HepG2 (cell line): ENCODE data around the gene MYO19. TPM values are rescaled to one million over a fixed set of nuclear protein-coding genes. Genes with fewer than 3 reads are reported as not detected.

ENCODE experiments used
- CENPT ChIP-seq: sonication (generic); formaldehyde crosslinking; IDR thresholded peaks from 2 replicates; pipeline ENCODE4 v1.8.0; 2022; ENCODE audit warnings: low read depth, mild to moderate bottlenecking, moderate library complexity, missing genetic modification reagents
- HDAC1 ChIP-seq: sonication (generic); formaldehyde crosslinking; IDR thresholded peaks from 2 replicates; pipeline ENCODE4 v1.5.1; 2020; ENCODE audit warnings: mild to moderate bottlenecking, missing genetic modification reagents
- HMGA1 ChIP-seq: sonication (generic); formaldehyde crosslinking; conservative IDR thresholded peaks from 2 replicates; pipeline ENCODE4 v1.4.0; 2020; ENCODE audit warnings: missing genetic modification reagents
- MNT ChIP-seq: fragments of 450-650 bp; IDR thresholded peaks from 2 replicates; pipeline ENCODE4 v1.6.1; 2016
- MYNN ChIP-seq: sonication (generic); formaldehyde crosslinking; IDR thresholded peaks from 2 replicates; pipeline ENCODE4 v1.4.0; 2020; ENCODE audit warnings: mild to moderate bottlenecking, low read depth, missing genetic modification reagents
- POLR2G ChIP-seq: fragments of 200-400 bp; formaldehyde crosslinking; IDR thresholded peaks from 2 replicates; pipeline ENCODE4 v1.6.1; 2018; ENCODE audit warnings: mild to moderate bottlenecking, low read depth, low read length, moderate library complexity
- RBAK ChIP-seq: sonication (generic); formaldehyde crosslinking; IDR thresholded peaks from 2 replicates; pipeline ENCODE4 v1.5.1; 2020; ENCODE audit warnings: mild to moderate bottlenecking, missing genetic modification reagents
- RFXAP ChIP-seq: sonication (generic); formaldehyde crosslinking; IDR thresholded peaks from 2 replicates; pipeline ENCODE4 v1.4.0; 2020; ENCODE audit warnings: missing genetic modification reagents, borderline replicate concordance
- SP5 ChIP-seq: IDR thresholded peaks from 2 replicates; pipeline ENCODE4 v1.6.1; 2016; ENCODE audit warnings: low read depth, borderline replicate concordance
- STAT5B ChIP-seq: sonication (generic); formaldehyde crosslinking; IDR thresholded peaks from 2 replicates; pipeline ENCODE4 v1.4.0; 2020; ENCODE audit warnings: missing genetic modification reagents
- ZNF33A ChIP-seq: sonication (generic); formaldehyde crosslinking; IDR thresholded peaks from 2 replicates; pipeline ENCODE4 v1.5.1; 2020; ENCODE audit warnings: missing genetic modification reagents, mild to moderate bottlenecking, moderate library complexity, borderline replicate concordance
- ZNF543 ChIP-seq: sonication (generic); formaldehyde crosslinking; IDR thresholded peaks from 2 replicates; pipeline ENCODE4 v1.4.0; 2020; ENCODE audit warnings: mild to moderate bottlenecking, missing genetic modification reagents
- ZNF563 ChIP-seq: sonication (generic); formaldehyde crosslinking; IDR thresholded peaks from 2 replicates; pipeline ENCODE4 v1.8.0; 2022; ENCODE audit warnings: mild to moderate bottlenecking, moderate library complexity, missing genetic modification reagents
- ZNF616 ChIP-seq: sonication (generic); formaldehyde crosslinking; IDR thresholded peaks from 2 replicates; pipeline ENCODE4 v1.5.0; 2020; ENCODE audit warnings: low read depth, mild to moderate bottlenecking, missing genetic modification reagents
- ZNF646 ChIP-seq: sonication (generic); formaldehyde crosslinking; IDR thresholded peaks from 2 replicates; pipeline ENCODE4 v1.9.0; 2021; ENCODE audit warnings: mild to moderate bottlenecking, missing genetic modification reagents
- ZNF878 ChIP-seq: sonication (generic); formaldehyde crosslinking; IDR thresholded peaks from 2 replicates; pipeline ENCODE4 v1.8.1; 2023; ENCODE audit warnings: mild to moderate bottlenecking, missing genetic modification reagents, moderate library complexity
- polyA plus RNA-seq, 8 experiments: library from polyadenylated mRNA; depleted of rRNA in 3 of 8; stranded (reverse) in 7 of 8; unstranded in 1 of 8; fragments of >200 nt; fragmentation: Illumina TruSeq in 4 of 8; extraction: Trizol in 4 of 8; gene quantifications; 2 replicates each; pipeline versions ENCODE4 v1.2.1 to v1.2.3, GENCODE V29; 2011 to 2016; ENCODE audit warnings: low read depth in 4 of 8, missing spikeins in 1 of 8, mixed read lengths in 1 of 8; ENCODE audit not compliant: insufficient read depth in 1 of 8
- total RNA-seq, 5 experiments: library from RNA; depleted of rRNA; stranded (reverse); fragments of >200 nt; fragmentation: Illumina TruSeq; extraction: Trizol; gene quantifications; 2 replicates each; pipeline ENCODE4 v1.2.3, GENCODE V29; 2016; ENCODE audit warnings: low read depth in 1 of 5
- TF ChIP-seq, protein P1 (sequence below): sonication (generic); formaldehyde crosslinking; IDR thresholded peaks from 2 replicates; pipeline ENCODE4 v1.5.0; 2020; ENCODE audit warnings: missing genetic modification reagents
- TF ChIP-seq, protein P2 (sequence below): sonication (generic); formaldehyde crosslinking; conservative IDR thresholded peaks from 2 replicates; pipeline ENCODE4 v1.4.0; 2020; ENCODE audit warnings: missing genetic modification reagents

Gene MYO19
- total and polyA plus RNA-seq, 2 of the 13 experiments (the other 11 are each of a cell fraction or from before 2014, with no cell fraction given) = 75.7 to 82.3 TPM

GRCh38 chr17:36545465-36546417 is 11.1 kb upstream of the MYO19 start (continued):
- TF ChIP-seq ZNF33A (CRISPR knock-in tag) (no peak), ZNF563 (peak; percentile 72), CENPT (CRISPR knock-in tag) (peak; percentile 43; the same call in 1 of the 2 replicates), RBAK (CRISPR knock-in tag) (no peak), POLR2G (peak; percentile 35; the same call in 1 of the 2 replicates), STAT5B (CRISPR knock-in tag) (no peak), SP5 (CRISPR knock-in tag) (peak; percentile 59), ZNF543 (CRISPR knock-in tag) (0 out of 2 replicates have a peak, but pooled peaks have one; percentile 22), ZNF646 (peak; percentile 16; the same call in 1 of the 2 replicates), MNT (no peak), ZNF878 (CRISPR knock-in tag) (0 out of 2 replicates have a peak, but pooled peaks have one; percentile 45), HDAC1 (CRISPR knock-in tag) (peak; percentile 85), MYNN (CRISPR knock-in tag) (0 out of 2 replicates have a peak, but pooled peaks have one; percentile 34), ZNF616 (CRISPR knock-in tag) (no peak), RFXAP (peak; percentile 70; the same call in 1 of the 2 replicates), HMGA1 (CRISPR knock-in tag) (no peak)
- TF ChIP-seq, protein P1, sequence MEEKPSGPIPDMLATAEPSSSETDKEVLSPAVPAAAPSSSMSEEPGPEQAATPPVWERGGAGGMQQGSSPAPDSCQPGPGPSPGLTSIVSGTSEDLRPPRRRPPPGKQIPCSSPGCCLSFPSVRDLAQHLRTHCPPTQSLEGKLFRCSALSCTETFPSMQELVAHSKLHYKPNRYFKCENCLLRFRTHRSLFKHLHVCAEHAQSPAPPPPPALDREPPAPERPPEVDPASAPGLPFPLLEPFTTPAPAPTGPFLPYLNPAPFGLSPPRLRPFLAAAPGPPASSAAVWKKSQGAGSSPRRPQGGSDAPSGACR (CRISPR knock-in tag) = no peak
- TF ChIP-seq, protein P2, sequence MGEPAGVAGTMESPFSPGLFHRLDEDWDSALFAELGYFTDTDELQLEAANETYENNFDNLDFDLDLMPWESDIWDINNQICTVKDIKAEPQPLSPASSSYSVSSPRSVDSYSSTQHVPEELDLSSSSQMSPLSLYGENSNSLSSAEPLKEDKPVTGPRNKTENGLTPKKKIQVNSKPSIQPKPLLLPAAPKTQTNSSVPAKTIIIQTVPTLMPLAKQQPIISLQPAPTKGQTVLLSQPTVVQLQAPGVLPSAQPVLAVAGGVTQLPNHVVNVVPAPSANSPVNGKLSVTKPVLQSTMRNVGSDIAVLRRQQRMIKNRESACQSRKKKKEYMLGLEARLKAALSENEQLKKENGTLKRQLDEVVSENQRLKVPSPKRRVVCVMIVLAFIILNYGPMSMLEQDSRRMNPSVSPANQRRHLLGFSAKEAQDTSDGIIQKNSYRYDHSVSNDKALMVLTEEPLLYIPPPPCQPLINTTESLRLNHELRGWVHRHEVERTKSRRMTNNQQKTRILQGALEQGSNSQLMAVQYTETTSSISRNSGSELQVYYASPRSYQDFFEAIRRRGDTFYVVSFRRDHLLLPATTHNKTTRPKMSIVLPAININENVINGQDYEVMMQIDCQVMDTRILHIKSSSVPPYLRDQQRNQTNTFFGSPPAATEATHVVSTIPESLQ (CRISPR knock-in tag) = no peak
